Measurements from ENCODE around the gene SEMA6B.

GRCh38 chr19:4555657-4556561 is 3.6 kb downstream of the SEMA6B start:
- TF ChIP-seq CTCF (IDR thresholded peaks at IDR 0.05; ENCODE audit: poor library complexity) = no peak
- TF ChIP-seq EZH2 (IDR thresholded peaks at IDR 0.05; ENCODE audit: borderline replicate concordance) = no peak
- no peak for TF ChIP-seq EZH2phosphoT487 (IDR thresholded peaks at IDR 0.05; ENCODE audit: low read depth, severe bottlenecking, unreplicated experiment)

Data from hepatocyte (in vitro differentiated cells).